Kidney capillary endothelial cell (primary cell): ENCODE results near the gene CDKN2B.

Source experiments
- DNase-seq: peaks from one replicate; pipeline ENCODE4 v3.0.0-alpha.2; 2018; ENCODE audit warnings: low spot score

Gene CDKN2B

GRCh38 chr9:21993893-21994555, 15.1 kb downstream of the CDKN2B start, which contains the start of gene CDKN2A:
TSS of gene CDKN2A (minus strand) at chr9:21994392.
- no peak for DNase-seq

GRCh38 chr9:21993007-21993406, 16.1 kb downstream of the CDKN2B start:
- no peak for DNase-seq

GRCh38 chr9:21991072-21991959, 17.8 kb downstream of the CDKN2B start:
- no peak for DNase-seq

GRCh38 chr9:21989440-21990189, 19.5 kb downstream of the CDKN2B start:
- DNase-seq, result no peak

- no peak for DNase-seq
These were observed 20.8 kb downstream of the CDKN2B start for GRCh38 chr9:21988056-21988990.

GRCh38 chr9:21985964-21986667, 23.0 kb downstream of the CDKN2B start:
- no peak for DNase-seq

- DNase-seq, result no peak
These were observed 25.0 kb downstream of the CDKN2B start for GRCh38 chr9:21984101-21984500.

- no peak for DNase-seq
These were observed 25.6 kb downstream of the CDKN2B start for GRCh38 chr9:21983561-21983935.

- no peak for DNase-seq
These were observed 26.1 kb downstream of the CDKN2B start for GRCh38 chr9:21982861-21983560.

GRCh38 chr9:21982391-21982790, 26.7 kb downstream of the CDKN2B start:
- DNase-seq, result no peak

- no peak for DNase-seq
These were observed 32.7 kb downstream of the CDKN2B start for GRCh38 chr9:21976334-21976875.

GRCh38 chr9:21974722-21975409, 34.2 kb downstream of the CDKN2B start:
- no peak for DNase-seq

GRCh38 chr9:21974343-21974721, 34.8 kb downstream of the CDKN2B start:
- no peak for DNase-seq

- DNase-seq, result no peak
These were observed 36.7 kb downstream of the CDKN2B start for GRCh38 chr9:21972361-21972760.

- no peak for DNase-seq
These were observed 38.1 kb downstream of the CDKN2B start for GRCh38 chr9:21970800-21971640.

- no peak for DNase-seq
These were observed 38.9 kb downstream of the CDKN2B start for GRCh38 chr9:21969951-21970799.
